Lung (tissue), 12 donors: ENCODE data around the gene MSL1. TPM values are rescaled to one million over a fixed set of nuclear protein-coding genes. Genes with fewer than 3 reads are reported as not detected.
A peak's percentile ranks its signal among the peaks of the same experiment; 100 is the strongest.

Experiments
- ATAC-seq: fragments of 200-7000 bp; cut with Tn5 transposase; one replicate; pipeline ENCODE4 v1.9.1; 2020; ENCODE audit warnings: moderate number of reproducible peaks; ENCODE audit not compliant: insufficient read depth, low FRiP score
- DNase-seq, 3 donors: peaks; one replicate each; pipeline ENCODE4 v3.0.0-alpha.2; 2013 to 2017
- H3K27ac ChIP-seq, 2 donors: one replicate each; pipeline ENCODE4 v1.5.1; 2013; ENCODE audit warnings: mild to moderate bottlenecking in 2 of 2, moderate library complexity in 2 of 2, control low read depth in 1 of 2, inconsistent platforms in 1 of 2, low read depth in 1 of 2, low read length in 1 of 2
- H3K27me3 ChIP-seq, 3 donors: one replicate each; pipeline ENCODE4 v1.5.1; 2013; ENCODE audit warnings: low read length in 2 of 3; ENCODE audit not compliant: control insufficient read depth in 3 of 3, insufficient read depth in 3 of 3
- H3K36me3 ChIP-seq, 4 donors: one replicate each; pipeline ENCODE4 v1.5.1; 2013; ENCODE audit warnings: low read length in 4 of 4, mild to moderate bottlenecking in 1 of 4, moderate library complexity in 1 of 4; ENCODE audit not compliant: control insufficient read depth in 4 of 4, insufficient read depth in 4 of 4
- H3K4me1 ChIP-seq, 5 donors: one replicate each; pipeline ENCODE4 v1.5.1; 2013; ENCODE audit warnings: low read length in 5 of 5, mild to moderate bottlenecking in 2 of 5, moderate library complexity in 1 of 5; ENCODE audit not compliant: control insufficient read depth in 5 of 5, insufficient read depth in 5 of 5
- H3K4me3 ChIP-seq: one replicate; pipeline ENCODE4 v1.5.1; 2013; ENCODE audit warnings: mild to moderate bottlenecking, control low read depth, moderate library complexity
- H3K9ac ChIP-seq, 2 donors: one replicate each; pipeline ENCODE4 v1.5.1; 2013; ENCODE audit warnings: low read length in 2 of 2, control low read depth in 1 of 2; ENCODE audit not compliant: insufficient read depth in 1 of 2
- H3K9me3 ChIP-seq, 4 donors: one replicate each; pipeline ENCODE4 v1.5.1; 2013; ENCODE audit warnings: low read length in 3 of 4, mild to moderate bottlenecking in 1 of 4, moderate library complexity in 1 of 4; ENCODE audit not compliant: control insufficient read depth in 4 of 4, insufficient read depth in 3 of 4
- WGBS, 2 donors: extraction: QIAGEN DNeasy Blood & Tissue Kit; methylation state at CpG; one replicate each; pipeline ENCODE4 v1.1.7; 2013; 5-methylcytosine and 5-hydroxymethylcytosine counted together
- polyA plus RNA-seq, 2 donors: library from polyadenylated mRNA; stranded (reverse); fragments of 200-250 nt; gene quantifications; one replicate each; pipeline ENCODE4 v1.2.1, GENCODE V29; 2013
- total RNA-seq, 2 donors: library from RNA; depleted of rRNA in 1 of 2; stranded (reverse); fragments of >200 nt in 1 of 2; gene quantifications; one replicate each; pipeline ENCODE4 v1.2.1, GENCODE V29; 2014 to 2021
- TF ChIP-seq, protein P1 (sequence below): IDR thresholded peaks from 2 replicates; pipeline ENCODE4 v1.5.1; 2012; ENCODE audit warnings: mild to moderate bottlenecking; ENCODE audit errors: control extremely low read depth, extremely low read depth
- donor health status: control.
- donor health status: control.
- donor health status: Bipolar disorder and iron deficiency.
- donor health status: healthy.
- donor health status: DM: yes; HTN: yes; CAD: no.

The MSL1 gene
- total and polyA plus RNA-seq, 4 donors, result 73.2 to 111 (median 84.7) TPM

DNA sequence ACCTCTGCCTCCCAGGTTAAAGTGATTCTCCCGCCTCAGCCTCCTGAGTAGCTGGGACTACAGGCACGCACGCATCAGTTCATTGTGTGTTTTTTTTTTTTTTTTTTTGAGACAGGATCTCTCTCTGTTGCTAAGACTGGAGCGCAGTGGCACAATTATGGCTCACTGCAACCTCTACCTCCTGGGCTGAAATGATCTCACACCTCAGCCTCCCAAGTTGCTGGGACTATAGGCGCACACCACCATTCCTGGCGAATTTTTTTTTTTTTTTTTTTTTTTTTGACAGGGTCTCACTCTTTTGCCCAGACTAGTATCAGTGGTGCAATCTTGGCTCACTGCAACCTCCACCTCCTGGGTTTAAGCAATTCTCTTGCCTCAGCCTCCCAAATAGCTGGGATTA is 37.7 kb downstream of the MSL1 start:
- no peaks in the 10 kb centered on the region for H3K9me3 ChIP-seq
- no peak overlapping the region for H3K4me3 ChIP-seq
- H3K36me3 ChIP-seq, result peaks cover 22 to 41% (median 29%) of the 10 kb centered on the region in 4 donors
- no peak for ATAC-seq
- H3K4me1 ChIP-seq, result peaks cover 0 to 5% (median 2%) of the 10 kb centered on the region in 5 donors
- 89 to 94% methylated on average over 6 of the region's 6 CpGs for WGBS, 2 donors
- DNase-seq, result no peak
- TF ChIP-seq, protein P1, sequence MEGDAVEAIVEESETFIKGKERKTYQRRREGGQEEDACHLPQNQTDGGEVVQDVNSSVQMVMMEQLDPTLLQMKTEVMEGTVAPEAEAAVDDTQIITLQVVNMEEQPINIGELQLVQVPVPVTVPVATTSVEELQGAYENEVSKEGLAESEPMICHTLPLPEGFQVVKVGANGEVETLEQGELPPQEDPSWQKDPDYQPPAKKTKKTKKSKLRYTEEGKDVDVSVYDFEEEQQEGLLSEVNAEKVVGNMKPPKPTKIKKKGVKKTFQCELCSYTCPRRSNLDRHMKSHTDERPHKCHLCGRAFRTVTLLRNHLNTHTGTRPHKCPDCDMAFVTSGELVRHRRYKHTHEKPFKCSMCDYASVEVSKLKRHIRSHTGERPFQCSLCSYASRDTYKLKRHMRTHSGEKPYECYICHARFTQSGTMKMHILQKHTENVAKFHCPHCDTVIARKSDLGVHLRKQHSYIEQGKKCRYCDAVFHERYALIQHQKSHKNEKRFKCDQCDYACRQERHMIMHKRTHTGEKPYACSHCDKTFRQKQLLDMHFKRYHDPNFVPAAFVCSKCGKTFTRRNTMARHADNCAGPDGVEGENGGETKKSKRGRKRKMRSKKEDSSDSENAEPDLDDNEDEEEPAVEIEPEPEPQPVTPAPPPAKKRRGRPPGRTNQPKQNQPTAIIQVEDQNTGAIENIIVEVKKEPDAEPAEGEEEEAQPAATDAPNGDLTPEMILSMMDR, result no peak
- no peak overlapping the region for H3K27ac ChIP-seq
- H3K27me3 ChIP-seq, result no peaks in the 10 kb centered on the region
- no peak overlapping the region for H3K9ac ChIP-seq

DNA sequence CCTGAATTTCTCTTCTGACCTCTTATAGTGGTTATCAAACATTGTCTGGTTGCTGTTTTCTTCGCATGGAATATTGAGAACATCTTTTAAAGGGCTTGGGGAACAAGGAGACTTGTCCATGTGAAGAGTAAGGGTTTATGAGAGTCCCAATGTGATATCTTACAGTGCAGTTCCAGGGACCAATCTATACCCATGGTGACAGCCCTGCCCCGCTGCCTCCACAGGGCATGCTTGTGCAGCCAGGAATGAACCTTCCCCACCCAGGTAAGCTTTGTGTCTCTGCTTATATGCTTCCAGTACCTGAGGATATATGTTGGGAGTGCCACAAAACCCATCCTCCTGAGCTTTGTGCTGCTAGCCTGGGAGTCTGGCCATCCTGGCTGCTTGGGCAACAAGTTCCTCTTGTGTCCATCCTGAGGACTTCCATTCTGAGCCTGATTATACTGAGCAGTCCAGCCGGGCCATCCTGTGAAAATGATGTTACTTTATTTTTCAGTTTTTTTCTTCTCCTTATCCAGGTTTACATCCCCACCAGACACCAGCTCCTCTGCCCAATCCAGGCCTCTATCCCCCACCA is 46.0 kb downstream of the MSL1 start:
- H3K4me1 ChIP-seq, result peaks cover 0 to 6% (median 0%) of the 10 kb centered on the region in 5 donors
- no peak for DNase-seq
- peaks cover 42 to 58% (median 54%) of the 10 kb centered on the region in 4 donors for H3K36me3 ChIP-seq
- no peak for ATAC-seq
- no peak overlapping the region for H3K4me3 ChIP-seq
- H3K9me3 ChIP-seq, result no peaks in the 10 kb centered on the region
- no peak overlapping the region for H3K9ac ChIP-seq
- TF ChIP-seq, protein P1, result no peak
- H3K27me3 ChIP-seq, result no peaks in the 10 kb centered on the region
- H3K27ac ChIP-seq, result peak overlapping the region in 1 of 2 donors; percentile 26
- 91 to 100% methylated on average over 3 of the region's 3 CpGs for WGBS, 2 donors

DNA sequence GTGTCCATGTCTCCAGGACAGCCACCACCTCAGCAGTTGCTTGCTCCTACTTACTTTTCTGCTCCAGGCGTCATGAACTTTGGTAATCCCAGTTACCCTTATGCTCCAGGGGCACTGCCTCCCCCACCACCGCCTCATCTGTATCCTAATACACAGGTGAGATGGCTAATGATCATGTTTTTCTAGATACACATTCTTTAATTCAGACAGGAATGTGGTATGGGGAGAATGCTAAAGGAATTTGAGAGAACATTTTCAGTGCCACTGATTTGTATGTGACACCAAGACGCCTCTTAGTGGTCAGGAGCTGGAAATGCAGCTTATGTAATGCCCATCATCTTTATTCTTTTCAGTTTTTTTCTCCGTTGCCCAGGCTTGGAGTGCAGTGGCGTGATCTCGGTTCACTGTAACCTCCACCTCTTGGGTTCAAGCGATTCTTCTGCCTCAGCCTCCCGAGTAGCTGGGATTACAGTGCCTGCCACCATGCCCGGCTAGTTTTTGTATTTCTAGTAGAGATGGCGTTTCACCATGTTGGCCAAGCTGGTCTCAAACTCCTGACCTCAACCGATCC is 46.6 kb downstream of the MSL1 start:
- Histone ChIP-seq H3K9me3 (no peaks in the 10 kb centered on the region), H3K4me3 (no peak overlapping the region), H3K4me1 (peaks cover 0 to 6% (median 0%) of the 10 kb centered on the region in 5 donors), H3K27ac (peak overlapping the region in 1 of 2 donors; percentile 26), H3K9ac (no peak overlapping the region), H3K36me3 (peaks cover 42 to 58% (median 49%) of the 10 kb centered on the region in 4 donors), H3K27me3 (no peaks in the 10 kb centered on the region)
- peak; percentile 77 for ATAC-seq
- WGBS, 2 donors, result 43 to 52% methylated on average over 11 of the region's 11 CpGs
- DNase-seq, result peak; percentile 62 to 85 (median 82)
- TF ChIP-seq, protein P1, result peak; percentile 86

DNA sequence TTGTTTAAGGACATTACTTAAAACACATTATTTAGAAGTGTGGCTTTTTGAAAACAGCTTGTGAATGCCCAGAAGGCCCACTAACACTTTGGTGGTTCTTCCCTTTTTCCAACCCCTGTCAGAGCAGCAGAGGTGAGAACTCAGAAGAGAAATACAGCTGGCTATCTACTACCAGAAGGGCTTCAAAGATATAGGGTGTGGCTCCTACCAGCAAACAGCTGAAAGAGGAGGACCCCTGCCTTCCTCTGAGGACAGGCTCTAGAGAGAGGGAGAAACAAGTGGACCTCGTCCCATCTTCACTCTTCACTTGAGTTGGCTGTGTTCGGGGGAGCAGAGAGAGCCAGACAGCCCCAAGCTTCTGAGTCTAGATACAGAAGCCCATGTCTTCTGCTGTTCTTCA is 48.6 kb downstream of the MSL1 start:
- ATAC-seq (no peak), DNase-seq (no peak)
- Histone ChIP-seq H3K27ac (no peak overlapping the region), H3K9me3 (no peaks in the 10 kb centered on the region), H3K27me3 (no peaks in the 10 kb centered on the region), H3K4me1 (peaks cover 0 to 6% (median 0%) of the 10 kb centered on the region in 5 donors), H3K36me3 (peaks cover 38 to 55% (median 44%) of the 10 kb centered on the region in 4 donors), H3K9ac (no peak overlapping the region), H3K4me3 (no peak overlapping the region)
- 75 to 95% methylated on average over 2 of the region's 2 CpGs for WGBS, 2 donors
- TF ChIP-seq, protein P1, result no peak
